PC-9 (cell line): ENCODE results near the gene CDK5RAP2. TPM values are rescaled to one million over a fixed set of nuclear protein-coding genes. Genes with fewer than 3 reads are reported as not detected.
"Not testable (repeated sequence)": the region's sequence is repeated elsewhere in the genome, so short reads cannot be mapped to it uniquely, and the experiment has no call there.

ENCODE experiments used
- BruUV-seq: library from RNA; stranded (reverse); fragments of 400-500 nt; replicated peaks from 2 replicates; lab custom pipeline; 2021; lab: Mats Ljungman, UMichigan
- CTCF ChIA-PET: fragments of 300-600 bp; sonication (Branson Sonifier 250); formaldehyde crosslinking; loops from one replicate; lab custom pipeline; 2022; ENCODE audit warnings: antibody characterized with exemption; lab: Charles Lee
- POLR2A ChIA-PET: fragments of 300-600 bp; sonication (Branson Sonifier 250); formaldehyde crosslinking; loops from one replicate; lab custom pipeline; 2022; ENCODE audit warnings: antibody characterized with exemption; ENCODE audit not compliant: unreplicated experiment; lab: Charles Lee
- DNase-seq, 2 experiments: peaks; one replicate each; pipeline versions ENCODE4 v3.0.0 to v3.0.0-alpha.2; 2015 to 2022; ENCODE audit warnings: mixed read lengths in 1 of 2
- H2AFZ ChIP-seq: fragments of 200-600 bp; sonication (generic); 2 replicates; pipeline ENCODE4 v1.8.1; 2017; ENCODE audit warnings: antibody characterized with exemption
- H3F3A ChIP-seq: fragments of 200-600 bp; sonication (generic); 2 replicates; pipeline ENCODE4 v1.8.1; 2017; ENCODE audit warnings: antibody characterized with exemption, mild to moderate bottlenecking, low read depth; ENCODE audit not compliant: insufficient read depth
- H3K27ac ChIP-seq: fragments of 200-600 bp; sonication (generic); 2 replicates; pipeline ENCODE4 v1.6.1; 2016; ENCODE audit warnings: mixed run types
- H3K27me3 ChIP-seq: fragments of 200-600 bp; sonication (generic); 2 replicates; pipeline ENCODE4 v1.6.1; 2016; ENCODE audit warnings: low read depth, mixed run types; ENCODE audit not compliant: insufficient read depth
- H3K36me3 ChIP-seq: fragments of 200-600 bp; sonication (generic); 2 replicates; pipeline ENCODE4 v1.6.1; 2016; ENCODE audit warnings: low read depth, mixed run types
- H3K4me1 ChIP-seq: fragments of 200-600 bp; sonication (generic); replicated peaks from 2 replicates; pipeline ENCODE4 v1.6.1; 2016; ENCODE audit warnings: mixed run types; ENCODE audit not compliant: insufficient read depth
- H3K4me2 ChIP-seq: fragments of 200-600 bp; sonication (generic); 2 replicates; pipeline ENCODE4 v1.6.1; 2017; ENCODE audit warnings: mixed run types
- H3K4me3 ChIP-seq: fragments of 200-600 bp; sonication (generic); 2 replicates; pipeline ENCODE4 v1.6.1; 2016; ENCODE audit warnings: mixed run types
- H3K79me2 ChIP-seq: fragments of 200-600 bp; sonication (generic); 2 replicates; pipeline ENCODE4 v1.6.1; 2017; ENCODE audit warnings: low read depth, mixed run types
- H3K9me2 ChIP-seq: fragments of 200-600 bp; sonication (generic); 2 replicates; pipeline ENCODE4 v1.8.1; 2017; ENCODE audit warnings: mild to moderate bottlenecking; ENCODE audit not compliant: insufficient read depth
- H3K9me3 ChIP-seq: fragments of 200-600 bp; sonication (generic); 2 replicates; pipeline ENCODE4 v1.8.1; 2016; ENCODE audit warnings: low read depth; ENCODE audit not compliant: insufficient read depth
- H4K20me1 ChIP-seq: fragments of 200-600 bp; sonication (generic); 2 replicates; pipeline ENCODE4 v1.8.1; 2017; ENCODE audit not compliant: insufficient read depth
- EZH2 ChIP-seq: fragments of 200-600 bp; sonication (generic); IDR thresholded peaks from 2 replicates; pipeline ENCODE4 v1.8.0; 2017; ENCODE audit warnings: antibody characterized with exemption, low read depth
- intact Hi-C: fragments of 100-400 bp; cut with micrococcal nuclease; formaldehyde crosslinking; loops from one replicate; pipeline ENCODE4 v1.10.0; 2022; ENCODE audit not compliant: unreplicated experiment
- total RNA-seq: library from RNA; stranded (reverse); gene quantifications from 2 replicates; pipeline ENCODE4 v1.2.3, GENCODE V29; 2021
- TF ChIP-seq, protein P1 (sequence below): fragments of 200-600 bp; sonication (generic); conservative IDR thresholded peaks from 2 replicates; pipeline ENCODE4 v1.6.1; 2017; ENCODE audit warnings: mixed run types, antibody characterized with exemption, mild to moderate bottlenecking, moderate library complexity

Gene CDK5RAP2
- total RNA-seq, 1 experiment from 2014 or later: 113 TPM

DNA sequence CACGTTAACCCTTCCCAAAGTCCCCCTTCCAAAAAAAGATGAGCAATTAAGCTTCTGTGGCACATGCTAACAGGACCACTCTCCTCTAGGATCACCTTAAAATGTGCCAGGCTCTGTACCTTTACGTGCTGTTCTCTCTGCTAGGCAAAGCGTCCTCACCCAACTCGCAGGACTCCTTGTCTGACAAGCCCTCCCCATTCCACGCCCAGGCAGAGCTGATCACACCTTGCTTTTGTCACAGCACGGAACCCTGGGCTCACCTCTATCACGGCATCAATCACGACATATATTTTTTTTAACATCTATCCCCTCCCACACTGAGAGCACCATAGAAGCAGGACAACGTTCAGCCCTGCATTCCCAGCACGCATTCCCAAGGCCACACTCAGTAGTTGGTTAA lies 47.1 kb downstream of the CDK5RAP2 start:
- Histone ChIP-seq H3K36me3 (peaks cover 24% of the 10 kb centered on the region; the same call in 1 of the 2 replicates), H3K79me2 (no peaks in the 10 kb centered on the region), H3K27me3 (no peaks in the 10 kb centered on the region), H4K20me1 (peaks cover 3% of the 10 kb centered on the region), H3F3A (peaks cover 14% of the 10 kb centered on the region; the same call in 1 of the 2 replicates), H3K4me2 (peak overlapping the region; percentile 13; the same call in 1 of the 2 replicates), H3K4me3 (no peak overlapping the region), H3K9me2 (no peaks in the 10 kb centered on the region), H3K4me1 (peaks cover 15% of the 10 kb centered on the region), H3K9me3 (no peaks in the 10 kb centered on the region), H3K27ac (0 out of 2 replicates have a peak overlapping the region, but pooled peaks have one; percentile 9), H2AFZ (no peak overlapping the region)
- ChIA-PET CTCF (interaction anchor here (0.5 to 0.7 kb wide), 3 partner anchors 14 to 345 kb away, joined by 3 to 7 read pairs (median 3); no protein-coding TSS in a partner anchor), POLR2A (interaction anchor here (0.5 to 0.6 kb wide), 3 partner anchors 27 to 1892 kb away, joined by 4 to 27 read pairs (median 7); no protein-coding TSS in a partner anchor)
- BruUV-seq: no TSS peak
- TF ChIP-seq, protein P1, sequence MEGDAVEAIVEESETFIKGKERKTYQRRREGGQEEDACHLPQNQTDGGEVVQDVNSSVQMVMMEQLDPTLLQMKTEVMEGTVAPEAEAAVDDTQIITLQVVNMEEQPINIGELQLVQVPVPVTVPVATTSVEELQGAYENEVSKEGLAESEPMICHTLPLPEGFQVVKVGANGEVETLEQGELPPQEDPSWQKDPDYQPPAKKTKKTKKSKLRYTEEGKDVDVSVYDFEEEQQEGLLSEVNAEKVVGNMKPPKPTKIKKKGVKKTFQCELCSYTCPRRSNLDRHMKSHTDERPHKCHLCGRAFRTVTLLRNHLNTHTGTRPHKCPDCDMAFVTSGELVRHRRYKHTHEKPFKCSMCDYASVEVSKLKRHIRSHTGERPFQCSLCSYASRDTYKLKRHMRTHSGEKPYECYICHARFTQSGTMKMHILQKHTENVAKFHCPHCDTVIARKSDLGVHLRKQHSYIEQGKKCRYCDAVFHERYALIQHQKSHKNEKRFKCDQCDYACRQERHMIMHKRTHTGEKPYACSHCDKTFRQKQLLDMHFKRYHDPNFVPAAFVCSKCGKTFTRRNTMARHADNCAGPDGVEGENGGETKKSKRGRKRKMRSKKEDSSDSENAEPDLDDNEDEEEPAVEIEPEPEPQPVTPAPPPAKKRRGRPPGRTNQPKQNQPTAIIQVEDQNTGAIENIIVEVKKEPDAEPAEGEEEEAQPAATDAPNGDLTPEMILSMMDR: no peak
- no peak for TF ChIP-seq EZH2
- DNase-seq: no peak
- intact Hi-C loops: loop anchor here (5.0 kb wide), 1 partner anchor 404 kb away; no protein-coding TSS in a partner anchor

DNA sequence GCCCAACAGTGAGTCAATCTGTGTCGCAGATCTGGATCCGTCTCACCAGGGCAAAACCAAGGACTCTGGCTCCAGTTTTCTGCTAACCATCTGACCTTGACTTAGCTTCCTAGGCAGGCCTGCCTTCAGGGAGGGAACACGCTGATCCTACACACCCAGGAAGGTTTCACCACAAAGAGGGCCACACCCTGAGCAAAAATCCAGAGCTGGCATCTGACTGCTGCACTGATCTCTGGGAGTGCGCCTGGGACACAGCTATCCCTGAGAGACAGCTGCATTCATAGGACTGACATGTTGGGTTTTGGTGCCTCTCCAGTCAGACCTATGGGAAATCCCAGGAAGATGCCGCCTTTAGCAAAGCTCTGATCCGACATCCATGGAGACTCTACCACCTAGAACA lies 47.5 kb downstream of the CDK5RAP2 start:
- Histone ChIP-seq H3K27ac (no peak overlapping the region), H3K9me3 (no peaks in the 10 kb centered on the region), H3K4me1 (peaks cover 15% of the 10 kb centered on the region), H3K27me3 (no peaks in the 10 kb centered on the region), H3K79me2 (no peaks in the 10 kb centered on the region), H3K4me2 (peak overlapping the region; percentile 13; the same call in 1 of the 2 replicates), H3K9me2 (no peaks in the 10 kb centered on the region), H3F3A (peaks cover 14% of the 10 kb centered on the region; the same call in 1 of the 2 replicates), H2AFZ (no peak overlapping the region), H4K20me1 (peaks cover 3% of the 10 kb centered on the region), H3K36me3 (peaks cover 24% of the 10 kb centered on the region; the same call in 1 of the 2 replicates), H3K4me3 (no peak overlapping the region)
- no TSS peak for BruUV-seq
- POLR2A ChIA-PET: interaction anchor here (0.5 to 0.6 kb wide), 3 partner anchors 27 to 1892 kb away, joined by 4 to 27 read pairs (median 7); no protein-coding TSS in a partner anchor
- intact Hi-C loops: loop anchor here (5.0 kb wide), 1 partner anchor 405 kb away; no protein-coding TSS in a partner anchor
- CTCF ChIA-PET: interaction anchor here (0.6 kb wide), 1 partner anchor 183 kb away, joined by 3 read pairs; no protein-coding TSS in a partner anchor
- peak; percentile 50 to 79 for DNase-seq
- TF ChIP-seq, protein P1: no peak
- no peak for TF ChIP-seq EZH2

DNA sequence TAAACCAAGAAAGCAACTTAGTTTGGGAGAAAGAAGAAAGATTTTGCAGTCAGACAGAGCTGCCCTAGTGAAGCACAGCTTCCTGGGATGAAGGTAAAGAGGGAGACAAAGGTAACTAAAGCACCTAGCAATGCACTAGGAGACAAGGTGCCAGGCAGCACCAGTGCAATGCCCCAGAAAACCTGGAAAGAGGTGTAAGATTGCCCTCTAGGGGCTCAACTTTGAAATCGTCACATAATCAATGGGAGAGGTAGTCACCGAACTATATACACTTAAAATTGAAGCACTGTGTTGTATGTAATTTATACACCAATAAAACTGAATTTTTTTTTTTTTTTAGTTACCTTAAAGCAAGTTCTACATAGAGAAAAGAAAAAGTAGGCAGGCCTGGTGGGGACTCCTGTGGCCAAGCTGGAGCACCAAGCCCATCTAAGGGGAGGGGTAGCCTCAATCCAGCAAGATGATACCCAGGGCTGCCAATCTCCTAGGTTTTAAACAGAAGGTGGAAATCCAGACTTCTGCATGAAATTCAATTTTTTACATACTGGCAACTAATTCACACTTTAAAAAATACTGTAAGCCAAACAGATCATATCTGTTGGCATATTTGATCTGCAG lies 48.2 kb downstream of the CDK5RAP2 start:
- H3K4me1 ChIP-seq: peaks cover 15% of the 10 kb centered on the region
- TSS peak; percentile 12 for BruUV-seq
- ChIA-PET POLR2A (no interaction called here), CTCF (interaction anchor here (0.6 kb wide), 1 partner anchor 1575 kb away, joined by 11 read pairs; no protein-coding TSS in a partner anchor)
- no peak for TF ChIP-seq EZH2
- TF ChIP-seq, protein P1: peak; percentile 65
- no peaks in the 10 kb centered on the region for H3K79me2 ChIP-seq
- H3K4me2 ChIP-seq: 0 out of 2 replicates have a peak overlapping the region, but pooled peaks have one; percentile 13
- H3K9me3 ChIP-seq: no peaks in the 10 kb centered on the region
- H3F3A ChIP-seq: peaks cover 14% of the 10 kb centered on the region; the same call in 1 of the 2 replicates
- H3K36me3 ChIP-seq: peaks cover 23% of the 10 kb centered on the region; the same call in 1 of the 2 replicates
- no peaks in the 10 kb centered on the region for H3K9me2 ChIP-seq
- intact Hi-C loops: loop anchor here (5.0 kb wide), 1 partner anchor 406 kb away; no protein-coding TSS in a partner anchor
- peaks cover 3% of the 10 kb centered on the region for H4K20me1 ChIP-seq
- no peak overlapping the region for H3K27ac ChIP-seq
- peak in 1 of 2 experiments; percentile 12 for DNase-seq
- no peak overlapping the region for H3K4me3 ChIP-seq
- no peak overlapping the region for H2AFZ ChIP-seq
- H3K27me3 ChIP-seq: no peaks in the 10 kb centered on the region

DNA sequence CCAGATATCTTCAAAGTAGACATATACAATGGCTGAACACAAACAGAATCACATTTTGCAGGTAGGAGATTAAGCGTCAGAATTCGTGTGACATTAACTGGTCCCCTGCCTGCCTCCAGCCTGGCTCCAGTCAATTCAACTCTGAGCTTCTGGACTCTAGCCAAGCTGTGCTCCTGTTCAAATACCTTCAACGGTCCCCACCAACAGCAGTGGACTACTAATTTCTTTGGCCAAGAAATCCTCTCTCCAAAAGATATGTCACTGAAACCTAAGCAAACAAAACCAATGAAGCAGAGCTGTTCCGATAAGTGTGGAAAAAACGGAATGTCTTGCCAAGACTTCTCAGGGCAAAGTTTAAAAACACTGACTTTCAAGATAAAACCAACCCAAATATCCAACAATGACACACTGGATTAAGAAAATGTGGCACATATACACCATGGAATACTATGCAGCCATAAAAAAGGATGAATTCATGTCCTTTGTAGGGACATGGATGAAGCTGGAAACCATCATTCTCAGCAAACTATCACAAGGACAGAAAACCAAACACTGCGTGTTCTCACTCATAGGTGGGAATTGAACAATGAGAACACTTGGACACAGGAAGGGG lies 49.6 kb downstream of the CDK5RAP2 start:
- peaks cover 14% of the 10 kb centered on the region; the same call in 1 of the 2 replicates for H3F3A ChIP-seq
- H3K27me3 ChIP-seq, H4K20me1 ChIP-seq, H3K4me2 ChIP-seq, H3K4me3 ChIP-seq, POLR2A ChIA-PET, DNase-seq, CTCF ChIA-PET, BruUV-seq, H2AFZ ChIP-seq, H3K9me3 ChIP-seq, H3K9me2 ChIP-seq, H3K79me2 ChIP-seq, H3K27ac ChIP-seq: not testable (repeated sequence)
- H3K4me1 ChIP-seq: peaks cover 15% of the 10 kb centered on the region
- H3K36me3 ChIP-seq: peaks cover 13% of the 10 kb centered on the region; the same call in 1 of the 2 replicates
- intact Hi-C loops: loop anchor here (5.0 kb wide), 1 partner anchor 407 kb away; no protein-coding TSS in a partner anchor
